LHCN-M2 (cell line): ENCODE results near the gene GRIK2. TPM values are rescaled to one million over a fixed set of nuclear protein-coding genes. Genes with fewer than 3 reads are reported as not detected.
A peak's percentile ranks its signal among the peaks of the same experiment; 100 is the strongest.

Experiments
- DNase-seq: peaks from one replicate; pipeline ENCODE4 v3.0.0-alpha.2; 2012; ENCODE audit warnings: low read depth
- total RNA-seq: library from RNA; depleted of rRNA; stranded (reverse); fragments of >200 nt; gene quantifications from 2 replicates; pipeline ENCODE4 v1.2.3, GENCODE V29; 2014

GRIK2 gene
- total RNA-seq, 1 experiment from 2014 or later = 2.9 TPM

DNA sequence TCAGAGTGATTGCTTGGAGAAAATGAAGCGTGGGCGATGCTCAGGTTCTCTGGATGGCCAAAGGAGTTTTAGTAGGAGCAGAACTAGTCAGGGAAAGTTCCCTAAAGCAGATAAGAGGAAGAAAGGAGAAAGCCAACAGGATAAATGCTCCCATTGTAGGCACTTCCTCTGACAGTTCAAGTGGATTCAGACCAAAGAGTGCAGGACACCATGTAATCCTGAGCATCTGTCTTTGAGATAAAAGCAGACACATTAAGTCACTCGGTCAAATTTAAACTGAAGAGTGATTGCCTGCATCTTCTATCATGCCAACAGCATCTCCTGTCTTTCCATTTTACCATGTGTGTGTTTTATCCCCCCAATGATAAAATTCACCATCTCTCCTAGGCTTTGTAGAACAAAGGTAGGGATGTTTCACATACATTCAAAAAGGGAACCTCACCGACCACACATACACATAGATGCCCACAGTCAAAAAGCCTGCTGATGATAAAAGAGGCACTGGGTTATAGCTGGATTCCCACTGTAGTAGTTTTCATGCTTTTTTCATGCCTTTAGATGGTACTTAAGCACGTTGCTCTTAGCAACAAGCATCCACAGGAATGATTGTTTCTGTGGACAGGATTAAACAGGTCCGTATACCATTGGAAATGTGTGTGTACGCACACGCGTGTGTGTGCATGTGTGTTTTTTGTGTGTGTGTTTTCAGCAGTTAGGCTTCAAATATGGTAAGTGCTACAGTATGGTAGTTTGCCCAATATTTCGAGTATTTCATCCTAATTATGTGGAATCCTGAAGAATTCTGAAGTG, 7.0 kb downstream of the GRIK2 start:
- no peak for DNase-seq

DNA sequence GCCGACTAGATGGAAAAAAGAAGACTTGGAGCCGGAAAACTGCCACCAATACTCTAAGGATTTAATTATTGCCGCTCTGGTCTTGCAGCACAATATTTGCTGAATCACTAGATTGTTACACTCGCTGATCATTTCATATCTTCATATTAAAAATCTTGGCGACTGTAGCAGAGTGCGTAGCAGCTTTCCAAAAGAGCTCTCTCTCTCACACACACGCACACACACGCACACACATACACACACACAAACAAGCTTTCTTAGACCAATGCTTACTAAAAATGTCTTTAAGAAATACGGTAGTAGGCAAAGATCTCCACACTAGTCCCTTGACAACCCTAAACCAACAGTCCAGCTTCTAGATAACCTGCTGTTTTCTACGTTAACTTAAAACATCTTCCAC, 7.7 kb downstream of the GRIK2 start:
- DNase-seq = no peak

DNA sequence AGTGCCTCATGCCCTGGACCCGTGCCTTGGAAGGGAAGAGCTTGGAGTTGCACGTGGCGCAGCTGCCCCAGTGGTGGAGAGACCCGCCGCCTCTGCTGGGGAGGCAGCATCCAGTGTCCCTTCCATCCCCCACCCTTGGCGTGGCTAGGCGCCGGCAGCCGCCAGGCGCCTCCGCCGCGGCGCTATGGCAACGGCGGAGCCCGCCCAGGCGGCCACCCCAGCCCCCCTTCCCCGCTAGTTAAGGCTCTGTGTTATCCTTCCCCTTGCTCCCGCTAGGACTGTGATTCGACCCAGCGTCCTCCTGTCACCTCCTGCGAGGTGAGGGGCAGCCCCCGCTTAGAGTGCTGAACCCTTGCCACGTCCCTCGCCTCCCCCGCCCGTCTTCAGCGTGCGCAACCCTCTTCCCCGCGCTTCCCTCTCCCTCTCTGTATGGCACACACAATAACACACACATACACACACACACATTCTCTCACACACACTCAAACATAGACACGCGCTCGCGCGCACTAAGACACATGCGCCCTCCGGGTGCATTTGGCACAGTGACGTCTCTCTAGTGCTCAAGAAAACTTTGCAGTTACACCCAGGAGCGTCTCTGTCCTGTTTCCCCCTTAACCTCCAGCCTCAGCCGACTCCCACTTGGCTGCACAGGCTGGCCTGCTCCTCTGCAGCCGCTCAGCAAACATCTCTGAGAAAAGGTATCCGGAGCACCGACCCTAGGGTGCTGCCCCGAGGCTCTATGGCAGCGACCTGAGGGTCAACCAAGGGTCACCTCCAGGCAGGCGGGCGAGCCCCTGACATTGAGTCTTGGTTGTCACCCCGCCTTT, 8.5 kb downstream of the GRIK2 start:
- peak; percentile 26 for DNase-seq

DNA sequence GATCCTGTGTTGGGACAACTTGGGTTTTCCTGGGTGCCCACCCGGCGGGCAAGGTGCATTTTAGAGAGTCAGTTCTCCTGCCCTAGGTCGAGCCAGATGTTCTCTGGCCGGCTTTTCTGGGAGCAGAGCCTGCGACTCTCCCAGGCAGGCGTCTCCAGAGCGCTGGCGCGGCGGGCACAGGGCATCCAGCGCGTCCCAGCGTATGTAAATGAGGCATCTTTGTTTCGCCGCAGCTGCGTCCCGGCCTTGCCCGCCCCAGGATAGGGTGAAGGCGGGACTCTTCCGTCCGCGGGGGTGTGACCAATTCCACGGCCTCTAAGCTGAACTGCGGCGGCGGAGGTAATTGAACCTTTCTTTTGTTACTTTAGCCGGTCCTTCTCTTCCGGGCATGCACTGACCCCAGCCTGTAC, 9.1 kb downstream of the GRIK2 start:
- DNase-seq = peak; percentile 35

DNA sequence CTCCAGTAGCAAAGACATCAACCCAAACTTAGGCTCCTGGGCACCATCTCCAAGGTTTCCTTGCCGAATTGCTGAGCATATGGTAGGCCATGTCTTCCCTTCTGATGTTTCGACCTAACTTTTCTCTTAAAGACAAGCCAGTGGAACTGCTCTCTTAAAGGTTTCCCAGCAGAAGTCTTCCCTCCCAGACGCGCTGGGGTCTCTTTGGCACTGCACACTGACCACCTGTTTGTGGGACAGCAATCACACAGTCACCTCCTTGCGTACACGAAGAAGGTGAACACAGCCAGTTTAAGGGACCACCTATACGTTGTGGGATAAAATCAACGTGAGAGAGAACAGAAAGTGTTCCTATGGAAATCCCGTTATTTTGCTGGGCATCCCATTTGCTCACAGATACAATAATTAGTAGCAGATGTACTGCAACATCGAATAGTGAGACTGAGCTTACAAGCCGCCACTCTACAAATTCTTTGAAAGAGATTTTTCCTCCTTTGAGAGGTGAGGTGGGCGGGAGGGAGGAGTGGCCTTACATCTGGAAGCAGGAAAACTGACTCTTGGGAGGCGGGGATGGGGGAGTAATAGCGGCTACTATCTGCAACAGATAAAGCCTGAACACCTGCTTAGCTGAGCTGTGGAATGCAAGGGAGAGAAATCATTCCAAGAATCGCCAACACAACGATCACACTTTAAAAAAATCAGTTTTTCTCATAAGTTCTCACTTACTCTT, 9.9 kb downstream of the GRIK2 start:
- no peak for DNase-seq

DNA sequence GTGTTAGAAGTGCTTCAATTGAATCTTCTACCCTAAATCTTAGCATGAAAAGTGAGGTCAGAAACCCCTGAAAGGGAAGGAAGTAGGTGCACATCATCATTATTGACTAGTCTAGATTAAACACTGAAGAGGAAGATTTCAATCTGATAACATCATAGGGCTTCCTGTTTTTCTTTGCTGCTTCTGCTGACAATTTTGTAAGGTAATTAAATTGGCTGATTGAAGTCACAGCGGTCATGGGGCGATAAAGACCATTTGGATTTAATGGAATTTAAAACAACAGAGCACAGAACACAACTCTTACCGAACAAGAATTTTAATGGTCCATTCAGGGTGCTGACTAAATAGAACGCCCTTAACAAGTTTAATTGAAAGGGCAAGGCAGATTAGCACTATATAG, 11.3 kb downstream of the GRIK2 start:
- no peak for DNase-seq

DNA sequence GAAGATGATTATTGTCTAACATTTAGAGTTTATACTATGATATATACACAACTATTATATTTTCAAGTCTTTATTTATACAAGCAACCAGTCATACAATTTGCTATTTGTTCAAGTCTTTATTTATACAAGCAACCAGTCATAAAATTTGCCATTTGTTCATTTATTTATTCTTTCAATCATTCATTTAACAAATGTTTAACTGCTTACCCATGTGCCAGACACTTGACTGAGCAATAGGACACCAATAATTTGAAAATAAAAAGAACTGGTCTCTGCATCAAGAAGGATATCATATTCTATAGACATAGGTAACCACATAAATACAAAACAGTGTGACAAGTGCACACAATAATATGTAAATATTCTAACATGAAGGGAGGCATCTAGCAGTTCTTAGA, 20.3 kb downstream of the GRIK2 start:
- DNase-seq = no peak

DNA sequence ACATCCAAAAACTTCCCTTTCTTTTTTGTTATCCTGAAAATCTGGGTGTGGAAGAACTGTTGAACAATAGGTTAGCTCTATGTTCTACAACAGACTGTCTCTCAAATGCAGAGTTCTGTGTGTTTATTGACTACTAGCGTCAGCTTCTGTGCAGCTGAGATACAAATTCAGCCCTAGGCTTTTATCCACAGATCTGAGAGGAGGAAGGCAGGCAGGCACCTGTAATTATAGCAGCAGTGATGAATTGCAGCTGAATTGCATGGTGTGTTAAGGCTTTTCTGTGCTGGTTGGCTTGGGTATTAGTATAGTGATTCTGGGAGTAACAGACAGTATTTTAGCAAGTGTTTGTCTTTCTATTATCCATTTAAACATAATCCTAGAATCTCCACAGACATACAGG, 24.4 kb downstream of the GRIK2 start:
- DNase-seq = no peak

DNA sequence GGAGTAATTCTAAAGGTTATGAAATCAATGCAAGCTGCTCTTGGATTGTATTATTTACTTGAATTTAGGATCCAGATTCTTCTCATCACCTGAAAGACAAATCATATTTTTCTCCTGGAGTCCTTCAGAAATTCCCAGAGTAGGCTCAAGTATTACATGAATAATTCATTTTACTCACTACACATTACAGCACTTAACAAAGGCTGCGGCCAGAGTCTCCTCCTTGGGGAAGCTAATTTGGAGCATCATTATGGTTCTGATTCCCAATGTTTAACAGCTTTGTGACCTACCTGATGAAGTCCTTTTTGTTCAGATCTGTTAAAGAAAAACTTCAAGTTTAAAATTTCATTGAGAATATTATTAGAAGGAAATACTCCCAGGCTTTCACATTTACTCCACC, 28.7 kb downstream of the GRIK2 start:
- no peak for DNase-seq

DNA sequence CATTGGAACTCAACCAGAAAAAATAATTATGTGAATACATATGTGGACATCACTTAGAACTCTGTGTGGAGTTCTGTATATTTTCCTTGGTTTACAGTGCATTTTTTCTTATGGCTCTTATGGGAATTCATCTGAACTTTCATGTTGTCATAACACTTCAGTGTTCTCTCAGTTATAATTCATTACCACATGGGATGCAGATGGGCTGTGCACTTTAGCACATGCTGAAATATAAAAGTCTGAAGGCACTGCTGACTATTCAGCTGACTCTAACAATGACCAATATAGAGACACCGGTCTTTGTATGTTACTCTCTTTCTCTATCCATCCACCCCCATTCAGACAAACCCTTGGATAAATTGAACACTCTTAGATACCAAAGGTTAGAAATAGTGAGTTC, 29.3 kb downstream of the GRIK2 start:
- DNase-seq = no peak

DNA sequence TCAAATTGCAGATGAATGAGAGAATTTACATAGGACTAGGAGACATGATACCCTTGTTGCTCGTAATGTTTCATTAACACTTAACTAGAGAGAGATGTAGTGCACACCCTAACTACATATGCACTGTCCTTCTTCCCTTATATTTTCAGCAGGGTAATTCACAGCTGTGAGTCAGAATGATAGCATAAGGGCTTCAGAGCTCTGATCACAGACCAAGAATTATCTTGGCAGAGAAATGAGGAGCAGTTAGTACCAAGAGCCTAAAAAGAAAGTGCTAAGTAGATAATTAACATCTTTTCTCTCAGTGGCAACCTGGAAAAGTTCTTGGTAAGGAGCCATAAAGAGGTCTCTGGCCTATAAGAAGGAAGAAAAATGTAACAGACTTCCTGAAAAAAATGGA, 35.8 kb downstream of the GRIK2 start:
- peak; percentile 20 for DNase-seq

DNA sequence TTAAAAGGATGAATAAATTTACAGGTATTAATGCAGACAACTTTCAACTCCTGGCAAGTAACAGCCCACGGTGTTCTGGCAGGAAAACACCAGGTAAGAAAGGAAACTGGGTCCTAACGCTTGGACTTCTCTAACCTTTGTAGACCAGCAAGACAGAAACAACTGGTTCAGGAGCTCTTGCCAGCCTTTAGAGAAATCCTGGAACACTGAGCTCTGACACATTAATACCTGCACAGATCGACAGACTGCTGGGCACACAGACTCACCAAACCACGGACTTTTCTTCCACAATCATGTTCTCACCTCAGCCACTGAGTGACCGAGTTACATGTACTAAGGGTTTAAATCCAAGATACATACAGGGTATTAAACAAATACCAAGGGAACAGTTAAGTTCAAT, 36.3 kb downstream of the GRIK2 start:
- no peak for DNase-seq

DNA sequence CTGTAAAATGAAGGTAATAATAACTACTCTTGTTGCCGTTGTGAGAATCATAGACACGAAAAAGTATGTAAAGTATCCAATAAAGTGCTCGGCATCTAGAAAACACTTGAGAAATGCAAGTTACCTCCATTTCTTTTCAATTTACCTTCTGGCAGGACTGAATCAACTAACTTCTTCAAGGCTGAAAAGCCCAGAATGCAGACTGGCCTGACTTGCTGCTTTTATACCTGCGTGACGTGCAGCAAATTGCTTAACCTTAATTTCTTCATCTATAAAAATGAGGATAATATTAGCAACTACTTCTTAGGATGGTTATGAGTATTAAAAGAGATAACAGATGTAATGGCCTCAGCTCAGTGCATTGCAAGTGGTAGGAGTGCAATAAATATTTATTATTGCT, 39.6 kb downstream of the GRIK2 start:
- no peak for DNase-seq

DNA sequence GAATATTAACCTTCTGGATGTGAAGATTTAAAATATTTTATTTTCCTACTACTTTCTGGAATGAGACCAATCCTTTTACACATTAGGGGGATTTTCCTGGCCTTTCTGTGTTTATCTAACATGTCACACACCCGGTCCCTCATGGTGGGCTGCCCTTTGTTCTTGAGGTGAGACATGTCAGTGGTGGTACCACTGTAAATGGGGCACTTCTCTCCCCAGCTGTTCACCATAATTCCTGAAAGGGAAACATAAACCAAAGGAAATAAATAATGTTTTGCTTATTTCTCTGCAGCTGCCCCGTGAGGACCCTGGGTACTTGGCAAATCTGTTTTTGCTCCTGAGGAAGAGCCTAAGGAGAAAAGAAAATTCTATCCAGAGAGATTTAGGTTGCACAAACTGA, 41.1 kb downstream of the GRIK2 start:
- DNase-seq = peak; percentile 39

DNA sequence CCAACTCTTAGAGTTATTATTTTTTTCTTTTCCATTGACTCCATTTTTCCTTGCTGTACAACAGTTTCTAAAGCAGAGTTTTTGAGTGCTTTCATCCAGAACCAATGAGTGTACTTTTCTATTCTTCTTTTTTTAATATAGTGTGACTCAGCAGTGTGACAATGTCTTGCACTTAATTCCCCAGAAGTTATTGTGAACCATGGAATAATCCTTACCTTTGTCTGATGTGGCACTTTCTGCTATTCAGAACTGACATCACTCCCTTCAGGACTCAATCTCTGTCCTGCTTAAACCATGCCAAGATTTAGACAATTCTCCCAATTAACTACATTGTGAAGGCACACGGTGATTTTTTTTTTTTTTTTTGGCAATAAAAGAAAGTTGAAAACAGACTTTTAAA, 41.5 kb downstream of the GRIK2 start:
- peak; percentile 14 for DNase-seq

DNA sequence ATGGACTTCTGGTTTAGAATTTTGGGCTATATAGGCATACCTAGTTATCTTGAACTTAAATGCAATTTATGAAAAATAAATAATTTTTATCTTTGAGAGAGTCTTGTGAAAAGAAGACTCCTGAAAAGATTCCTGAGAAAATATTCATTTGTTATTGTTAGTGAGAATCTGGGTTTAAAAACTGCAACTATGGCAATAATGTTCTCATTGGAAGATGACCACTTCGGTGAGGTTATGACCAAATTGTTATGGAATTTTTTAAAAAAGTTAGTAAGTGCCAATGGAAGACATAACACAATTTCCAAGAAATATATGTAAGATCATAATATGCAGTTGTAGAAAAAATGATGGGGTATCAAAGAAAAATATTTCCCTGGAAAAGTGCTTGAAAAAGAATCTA, 46.3 kb downstream of the GRIK2 start:
- peak; percentile 38 for DNase-seq

DNA sequence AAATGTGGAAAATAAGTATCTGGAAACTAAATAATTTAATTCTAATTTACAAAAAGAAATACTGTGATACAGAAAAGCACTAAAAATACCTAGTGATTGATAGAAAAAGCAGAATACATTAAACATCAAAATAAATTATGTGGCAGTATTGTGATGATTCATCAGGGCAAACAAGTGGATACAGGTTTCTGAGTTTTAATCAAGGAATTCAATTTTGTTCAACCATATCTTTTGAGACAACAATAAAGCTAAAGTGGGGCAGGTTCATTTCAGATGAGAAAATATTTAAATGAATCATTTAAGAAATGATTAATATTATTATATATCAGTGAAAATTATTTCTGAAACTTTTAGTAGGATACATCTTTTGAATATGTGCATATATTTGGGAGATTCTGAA, 49.8 kb downstream of the GRIK2 start:
- DNase-seq = no peak

DNA sequence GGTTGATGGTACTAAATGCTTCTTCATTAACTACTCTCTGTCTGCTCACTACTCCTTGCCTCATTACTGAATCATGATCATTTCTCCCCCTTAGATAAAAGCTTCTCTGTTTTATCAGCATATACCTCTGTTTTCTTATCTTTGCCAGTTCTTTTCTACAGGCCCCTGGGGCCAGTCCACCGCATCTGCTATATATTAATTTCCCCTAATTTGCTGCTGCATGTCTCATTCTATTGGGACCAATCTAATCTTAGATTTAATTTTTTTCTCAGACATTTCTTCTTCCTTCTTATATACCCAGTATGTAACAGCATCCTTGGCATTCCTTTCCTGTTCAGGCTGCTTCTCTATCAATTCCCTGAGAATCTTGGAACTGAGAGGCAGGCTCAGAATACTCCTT, 51.2 kb downstream of the GRIK2 start:
- DNase-seq = no peak

DNA sequence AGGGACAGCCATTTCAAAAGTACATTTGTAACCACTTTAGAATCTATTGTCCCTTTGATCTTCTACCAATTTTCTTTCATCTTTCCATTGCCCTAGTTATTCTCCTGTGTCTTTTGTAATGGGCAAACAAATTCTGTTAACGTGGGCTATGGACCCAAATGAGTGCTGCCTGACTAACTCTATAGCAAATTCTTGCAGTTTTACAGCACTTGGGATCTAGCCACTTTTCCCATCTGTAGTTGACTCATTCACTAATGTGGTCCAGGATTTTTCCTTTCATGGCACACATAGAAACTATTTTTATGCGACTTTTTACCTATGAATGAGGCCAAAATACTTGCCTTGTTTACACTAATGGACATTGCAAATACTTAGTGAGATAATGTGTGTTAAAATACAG, 52.0 kb downstream of the GRIK2 start:
- peak; percentile 42 for DNase-seq

DNA sequence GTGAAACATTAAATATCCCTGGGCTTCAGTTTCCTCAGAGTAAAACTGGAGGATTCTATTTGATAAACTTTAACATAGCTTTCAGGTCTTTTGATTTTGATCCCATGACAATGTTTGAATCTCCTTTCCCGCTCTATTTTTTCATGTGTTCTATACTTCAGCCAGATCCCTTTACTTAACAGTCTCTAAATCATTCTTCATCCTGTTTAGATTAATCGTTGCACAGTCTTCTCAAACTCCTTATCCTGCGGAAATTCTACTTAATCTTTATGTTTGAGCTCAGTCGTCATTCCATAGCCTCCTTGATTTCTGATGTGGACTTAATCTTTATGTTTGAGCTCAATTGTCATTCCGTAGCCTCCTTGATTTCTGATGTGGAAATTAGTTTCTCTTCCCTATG, 57.4 kb downstream of the GRIK2 start:
- DNase-seq = no peak

DNA sequence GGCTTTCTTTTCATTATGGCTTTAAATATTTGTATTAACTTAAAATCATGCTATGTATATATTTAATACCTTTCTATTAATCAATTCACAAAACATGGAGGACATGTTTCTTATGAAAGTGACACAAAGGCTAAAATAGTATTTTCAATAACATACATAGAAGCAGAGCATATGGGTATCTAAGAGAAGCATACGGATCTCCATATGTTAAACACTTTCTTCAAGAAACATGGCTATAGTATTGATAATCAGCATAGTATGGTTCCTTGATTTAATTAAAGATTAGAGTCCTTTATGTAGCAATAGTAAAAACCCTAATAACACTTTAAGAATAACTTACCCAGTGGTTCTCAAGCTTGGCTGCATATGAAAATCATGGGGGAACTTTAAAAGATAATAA, 58.5 kb downstream of the GRIK2 start:
- no peak for DNase-seq

DNA sequence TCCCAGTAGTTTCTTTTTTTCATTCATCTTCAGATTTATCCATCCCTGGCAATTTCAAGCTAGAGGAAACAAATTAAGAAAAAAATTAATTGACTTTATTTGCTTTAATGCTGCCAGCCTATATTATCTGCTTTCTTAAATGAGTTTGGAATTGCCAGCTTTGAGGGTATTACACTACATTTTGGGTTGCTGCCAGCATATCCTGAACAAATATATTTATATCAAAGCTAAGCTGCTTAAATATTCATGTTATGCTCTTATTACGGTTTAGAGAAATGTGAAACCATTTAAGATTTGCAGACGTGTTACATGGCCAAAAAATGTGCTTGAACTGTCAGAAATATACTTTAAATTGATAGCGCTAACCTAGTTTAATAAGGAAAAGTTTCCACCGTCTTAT, 59.7 kb downstream of the GRIK2 start:
- no peak for DNase-seq
